Muscle of leg (tissue), 11 donors: ENCODE results near the gene JOSD2. TPM values are rescaled to one million over a fixed set of nuclear protein-coding genes. Genes with fewer than 3 reads are reported as not detected.

Experiments
- DNase-seq: peaks from one replicate; pipeline ENCODE4 v3.0.0; 2013
- H3K27ac ChIP-seq: one replicate; pipeline ENCODE4 v1.5.1; 2013; ENCODE audit warnings: mild to moderate bottlenecking, low read length, control low read depth
- H3K27me3 ChIP-seq: one replicate; pipeline ENCODE4 v1.6.1; 2013; ENCODE audit warnings: low read length; ENCODE audit not compliant: control insufficient read depth, insufficient read depth
- H3K36me3 ChIP-seq: one replicate; pipeline ENCODE4 v1.6.1; 2013; ENCODE audit warnings: low read length; ENCODE audit not compliant: control insufficient read depth, insufficient read depth
- H3K4me1 ChIP-seq: one replicate; pipeline ENCODE4 v1.6.1; 2013; ENCODE audit warnings: low read length; ENCODE audit not compliant: control insufficient read depth, insufficient read depth
- H3K4me3 ChIP-seq: one replicate; pipeline ENCODE4 v1.5.1; 2013; ENCODE audit warnings: low read length, control low read depth
- H3K9me3 ChIP-seq: replicated peaks from 2 replicates; pipeline ENCODE4 v1.6.1; 2013; ENCODE audit warnings: low read depth, low read length; ENCODE audit not compliant: control insufficient read depth
- WGBS: methylation state at CpG from one replicate; pipeline ENCODE4 v1.1.5; 2013; ENCODE audit warnings: missing lambda C conversion rate; ENCODE audit not compliant: insufficient coverage; 5-methylcytosine and 5-hydroxymethylcytosine counted together
- polyA plus RNA-seq, 8 donors: library from polyadenylated mRNA; unstranded; fragments of 120-200 nt; gene quantifications; one replicate each; pipeline versions ENCODE4 v1.2.1 to v1.2.3, GENCODE V29; 2013; ENCODE audit warnings: inconsistent platforms in 1 of 8, low replicate concordance in 1 of 8; ENCODE audit not compliant: insufficient read length in 8 of 8, insufficient read depth in 1 of 8
- total RNA-seq: library from RNA; stranded (reverse); fragments of 120-200 nt; gene quantifications from one replicate; pipeline ENCODE4 v1.2.4, GENCODE V29; 2013

Gene JOSD2
- total and polyA plus RNA-seq, 9 donors, result 16.2 to 31.6 (median 25.9) TPM

GRCh38 chr19:50486823-50487515, 24.0 kb downstream of the JOSD2 start:
- peaks cover 31% of the 10 kb centered on the region for H3K36me3 ChIP-seq
- peaks cover 7% of the 10 kb centered on the region for H3K9me3 ChIP-seq
- DNase-seq, result no peak
- no peak overlapping the region for H3K4me3 ChIP-seq
- H3K27me3 ChIP-seq, result peaks cover 4% of the 10 kb centered on the region
- 73% methylated on average over 16 of the region's 18 CpGs for WGBS
- peaks cover 55% of the 10 kb centered on the region for H3K4me1 ChIP-seq
- H3K27ac ChIP-seq, result no peak overlapping the region

- H3K4me3 ChIP-seq, result no peak overlapping the region
- H3K27me3 ChIP-seq, result peaks cover 2% of the 10 kb centered on the region
- H3K27ac ChIP-seq, result no peak overlapping the region
- no peak for DNase-seq
- peaks cover 7% of the 10 kb centered on the region for H3K9me3 ChIP-seq
- peaks cover 41% of the 10 kb centered on the region for H3K4me1 ChIP-seq
- WGBS, result 80% methylated on average over 10 of the region's 10 CpGs
- H3K36me3 ChIP-seq, result peaks cover 47% of the 10 kb centered on the region
These were observed 25.6 kb downstream of the JOSD2 start for GRCh38 chr19:50485284-50485955.

GRCh38 chr19:50482916-50483315, 28.1 kb downstream of the JOSD2 start:
- DNase-seq, result no peak
- no peak overlapping the region for H3K4me3 ChIP-seq
- 80% methylated on average over 9 of the region's 10 CpGs for whole genome bisulfite sequencing
- peaks cover 2% of the 10 kb centered on the region for H3K27me3 ChIP-seq
- peaks cover 7% of the 10 kb centered on the region for H3K9me3 ChIP-seq
- H3K4me1 ChIP-seq, result peaks cover 22% of the 10 kb centered on the region
- H3K36me3 ChIP-seq, result peaks cover 72% of the 10 kb centered on the region
- peak overlapping the region; percentile 13 for H3K27ac ChIP-seq

- Histone ChIP-seq H3K4me1 (peaks cover 25% of the 10 kb centered on the region), H3K27me3 (peaks cover 2% of the 10 kb centered on the region), H3K9me3 (peaks cover 7% of the 10 kb centered on the region), H3K36me3 (peaks cover 70% of the 10 kb centered on the region), H3K27ac (no peak overlapping the region), H3K4me3 (no peak overlapping the region)
- 73% methylated on average over 11 of the region's 16 CpGs for WGBS
- no peak for DNase-seq
These were observed 28.6 kb downstream of the JOSD2 start for GRCh38 chr19:50482271-50482855.

GRCh38 chr19:50481351-50482149, 29.4 kb downstream of the JOSD2 start:
- no peaks in the 10 kb centered on the region for H3K27me3 ChIP-seq
- DNase-seq, result no peak
- peaks cover 3% of the 10 kb centered on the region for H3K9me3 ChIP-seq
- H3K36me3 ChIP-seq, result peaks cover 62% of the 10 kb centered on the region
- peaks cover 29% of the 10 kb centered on the region for H3K4me1 ChIP-seq
- 91% methylated on average over 22 of the region's 27 CpGs for WGBS
- H3K27ac ChIP-seq, result no peak overlapping the region
- no peak overlapping the region for H3K4me3 ChIP-seq

GRCh38 chr19:50480281-50481111, 30.5 kb downstream of the JOSD2 start:
- Histone ChIP-seq H3K4me3 (no peak overlapping the region), H3K4me1 (peaks cover 30% of the 10 kb centered on the region), H3K27ac (no peak overlapping the region), H3K27me3 (no peaks in the 10 kb centered on the region), H3K9me3 (no peaks in the 10 kb centered on the region), H3K36me3 (peaks cover 58% of the 10 kb centered on the region)
- no peak for DNase-seq
- 86% methylated on average over 30 of the region's 37 CpGs for WGBS

GRCh38 chr19:50479761-50480251, 31.2 kb downstream of the JOSD2 start:
- Histone ChIP-seq H3K36me3 (peaks cover 58% of the 10 kb centered on the region), H3K27me3 (no peaks in the 10 kb centered on the region), H3K9me3 (no peaks in the 10 kb centered on the region), H3K4me3 (no peak overlapping the region), H3K27ac (no peak overlapping the region), H3K4me1 (peaks cover 30% of the 10 kb centered on the region)
- DNase-seq, result no peak
- 95% methylated on average over 14 of the region's 16 CpGs for WGBS

- peaks cover 30% of the 10 kb centered on the region for H3K4me1 ChIP-seq
- no peaks in the 10 kb centered on the region for H3K27me3 ChIP-seq
- H3K9me3 ChIP-seq, result no peaks in the 10 kb centered on the region
- peaks cover 58% of the 10 kb centered on the region for H3K36me3 ChIP-seq
- DNase-seq, result no peak
- H3K4me3 ChIP-seq, result no peak overlapping the region
- WGBS, result 77% methylated on average over 13 of the region's 19 CpGs
- H3K27ac ChIP-seq, result no peak overlapping the region
These were observed 31.9 kb downstream of the JOSD2 start for GRCh38 chr19:50478901-50479715.
